Keratinocyte (primary cell): Measurements from ENCODE around the gene LTBR. TPM values are rescaled to one million over a fixed set of nuclear protein-coding genes. Genes with fewer than 3 reads are reported as not detected.
A peak's percentile ranks its signal among the peaks of the same experiment; 100 is the strongest.

ENCODE experiments used
- DNase-seq: peaks from one replicate; pipeline ENCODE4 v3.0.0-alpha.2; 2011; ENCODE audit warnings: low read depth, missing footprints, low spot score
- FAIRE-seq: peaks from 2 replicates; lab custom pipeline; 2011; peaks lifted over from hg19 to GRCh38; lab: Jason Lieb, UNC
- H2AFZ ChIP-seq: 2 replicates; pipeline ENCODE4 v1.6.0; 2012; ENCODE audit warnings: low read length, control low read depth, inconsistent platforms; ENCODE audit not compliant: control insufficient read depth
- H3K27ac ChIP-seq: 2 replicates; pipeline ENCODE4 v1.5.1; 2011; ENCODE audit warnings: low read length; ENCODE audit not compliant: control insufficient read depth, insufficient read depth
- H3K27me3 ChIP-seq: 3 replicates; pipeline ENCODE4 v1.6.0; 2011; ENCODE audit warnings: low read length; ENCODE audit not compliant: control insufficient read depth, insufficient read depth; ENCODE audit errors: extremely low read depth
- H3K36me3 ChIP-seq, 2 experiments: 2 replicates in 1 of 2; 3 replicates in 1 of 2; pipeline ENCODE4 v1.5.1; 2011; ENCODE audit warnings: low read length in 2 of 2, mild to moderate bottlenecking in 1 of 2; ENCODE audit not compliant: control insufficient read depth in 2 of 2, insufficient read depth in 2 of 2; ENCODE audit errors: extremely low read depth in 1 of 2
- H3K4me1 ChIP-seq: 3 replicates; pipeline ENCODE4 v1.5.1; 2011; ENCODE audit warnings: low read length; ENCODE audit not compliant: control insufficient read depth, insufficient read depth; ENCODE audit errors: extremely low read depth
- H3K4me2 ChIP-seq: 3 replicates; pipeline ENCODE4 v1.6.0; 2011; ENCODE audit warnings: low read depth, low read length; ENCODE audit not compliant: control insufficient read depth, insufficient read depth; ENCODE audit errors: extremely low read depth
- H3K4me3 ChIP-seq, 3 experiments: fragments of 200-600 bp in 1 of 3; sonication (generic) in 1 of 3; 2 replicates in 2 of 3; 3 replicates in 1 of 3; pipeline ENCODE4 v1.5.1; 2011 to 2016; ENCODE audit warnings: low read length in 3 of 3, mild to moderate bottlenecking in 3 of 3, control low read depth in 2 of 3, inconsistent platforms in 1 of 3, low read depth in 1 of 3, mixed read lengths in 1 of 3, mixed run types in 1 of 3, moderate library complexity in 1 of 3; ENCODE audit not compliant: control insufficient read depth in 2 of 3, insufficient read depth in 2 of 3; ENCODE audit errors: extremely low read depth in 1 of 3
- H3K79me2 ChIP-seq: 2 replicates; pipeline ENCODE4 v1.6.0; 2012; ENCODE audit warnings: low read length; ENCODE audit not compliant: control insufficient read depth, insufficient read depth
- H3K9ac ChIP-seq: 3 replicates; pipeline ENCODE4 v1.6.0; 2011; ENCODE audit warnings: low read length; ENCODE audit not compliant: control insufficient read depth, insufficient read depth; ENCODE audit errors: extremely low read depth
- H3K9me1 ChIP-seq: 3 replicates; pipeline ENCODE4 v1.6.0; 2011; ENCODE audit warnings: low read length; ENCODE audit not compliant: control insufficient read depth, insufficient read depth; ENCODE audit errors: extremely low read depth
- H3K9me3 ChIP-seq: 2 replicates; pipeline ENCODE4 v1.5.1; 2012; ENCODE audit warnings: low read depth, low read length; ENCODE audit not compliant: control insufficient read depth
- H4K20me1 ChIP-seq: 3 replicates; pipeline ENCODE4 v1.6.0; 2011; ENCODE audit warnings: low read length; ENCODE audit not compliant: control insufficient read depth, insufficient read depth; ENCODE audit errors: extremely low read depth
- CTCF ChIP-seq, 3 experiments: IDR thresholded peaks in 1 of 3; conservative IDR thresholded peaks in 1 of 3; optimal IDR thresholded peaks in 1 of 3; 2 replicates in 2 of 3; 3 replicates in 1 of 3; pipeline versions ENCODE3 to v1.5.1; 2011; ENCODE audit warnings: low read length in 3 of 3, mild to moderate bottlenecking in 3 of 3, moderate library complexity in 2 of 3, control low read depth in 1 of 3, inconsistent platforms in 1 of 3; ENCODE audit not compliant: insufficient read depth in 2 of 3; ENCODE audit errors: extremely low read depth in 1 of 3
- EZH2 ChIP-seq: IDR thresholded peaks from one replicate; pipeline ENCODE4 v1.6.1; 2012; ENCODE audit warnings: inconsistent platforms, mild to moderate bottlenecking, low read length, moderate library complexity
- dilution Hi-C: fragments of 300-500 bp; cut with MboI; formaldehyde crosslinking; loops from one replicate; pipeline ENCODE4 v1.7.0; 2020; ENCODE audit warnings: low sequenced_read_pairs; ENCODE audit not compliant: extremely low pct_ligation_motif_present
- polyA plus RNA-seq, 5 experiments: library from polyadenylated mRNA; depleted of rRNA in 3 of 5; stranded (reverse) in 3 of 5; stranded (forward) in 1 of 5; unstranded in 1 of 5; fragments of >200 nt; gene quantifications; 1 replicate in 1 of 5; 2 replicates in 3 of 5; 3 replicates in 1 of 5; pipeline versions ENCODE4 v1.2.1 to v1.2.3, GENCODE V29; 2011 to 2012; ENCODE audit warnings: missing spikeins in 2 of 5, low read depth in 1 of 5, low replicate concordance in 1 of 5

The LTBR gene
- polyA plus RNA-seq, 1 donor (not counting 4 experiments of a cell fraction or from before 2014, with no cell fraction given): 42.7 TPM

GRCh38 chr12:6334940-6335450 is 49.0 kb upstream of the LTBR start:
- H3K4me1 ChIP-seq: peaks cover 72% of the 10 kb centered on the region
- peak overlapping the region; percentile 91 for H3K9ac ChIP-seq
- H3K27ac ChIP-seq: peak overlapping the region; percentile 98
- H2AFZ ChIP-seq: no peak overlapping the region
- H3K9me1 ChIP-seq: no peaks in the 10 kb centered on the region
- peaks cover 24 to 48% of the 10 kb centered on the region in 2 experiments for H3K36me3 ChIP-seq
- FAIRE-seq (no peak), DNase-seq (no peak)
- H3K9me3 ChIP-seq: no peaks in the 10 kb centered on the region
- TF ChIP-seq EZH2 (no peak), CTCF (optimal IDR thresholded peaks at IDR 0.05 in 1 of 3, IDR thresholded peaks at IDR 0.05 in 1 of 3, conservative IDR thresholded peaks at IDR 0.05 in 1 of 3; ENCODE audit: extremely low read depth in 1 of 3, insufficient read depth in 2 of 3, low read length in 3 of 3) (no peak)
- dilution Hi-C loops: no loop called here
- peaks cover 61% of the 10 kb centered on the region for H3K79me2 ChIP-seq
- H3K4me3 ChIP-seq: peak overlapping the region in 2 of 3 experiments; percentile 17 to 36
- peak overlapping the region; percentile 88 for H3K4me2 ChIP-seq
- H3K27me3 ChIP-seq: no peaks in the 10 kb centered on the region
- peaks cover 6% of the 10 kb centered on the region for H4K20me1 ChIP-seq

- peaks cover 6% of the 10 kb centered on the region for H4K20me1 ChIP-seq
- H3K36me3 ChIP-seq: peaks cover 19 to 43% of the 10 kb centered on the region in 2 experiments
- no peak overlapping the region for H2AFZ ChIP-seq
- peak overlapping the region; percentile 88 for H3K4me2 ChIP-seq
- H3K79me2 ChIP-seq: peaks cover 62% of the 10 kb centered on the region
- no peaks in the 10 kb centered on the region for H3K9me1 ChIP-seq
- H3K4me3 ChIP-seq: peak overlapping the region; percentile 0 to 57 (median 53)
- peak overlapping the region; percentile 98 for H3K27ac ChIP-seq
- TF ChIP-seq CTCF (optimal IDR thresholded peaks at IDR 0.05 in 1 of 3, IDR thresholded peaks at IDR 0.05 in 1 of 3, conservative IDR thresholded peaks at IDR 0.05 in 1 of 3; ENCODE audit: extremely low read depth in 1 of 3, insufficient read depth in 2 of 3, low read length in 3 of 3) (peak in 2 of 3 experiments; percentile 64 to 67), EZH2 (no peak)
- H3K27me3 ChIP-seq: no peaks in the 10 kb centered on the region
- peak overlapping the region; percentile 91 for H3K9ac ChIP-seq
- DNase-seq (no peak), FAIRE-seq (peak; percentile 55)
- no peaks in the 10 kb centered on the region for H3K9me3 ChIP-seq
- dilution Hi-C loops: no loop called here
- H3K4me1 ChIP-seq: peaks cover 72% of the 10 kb centered on the region
Observed at GRCh38 chr12:6335451-6336078, 48.4 kb upstream of the LTBR start.
